Keratinocyte (primary cell): ENCODE data around the gene NGLY1. TPM values are rescaled to one million over a fixed set of nuclear protein-coding genes. Genes with fewer than 3 reads are reported as not detected.

Experiments
- DNase-seq: peaks from one replicate; pipeline ENCODE4 v3.0.0-alpha.2; 2011; ENCODE audit warnings: low read depth, missing footprints, low spot score
- FAIRE-seq: peaks from 2 replicates; lab custom pipeline; 2011; peaks lifted over from hg19 to GRCh38; lab: Jason Lieb, UNC
- H2AFZ ChIP-seq: 2 replicates; pipeline ENCODE4 v1.6.0; 2012; ENCODE audit warnings: low read length, control low read depth, inconsistent platforms; ENCODE audit not compliant: control insufficient read depth
- H3K27ac ChIP-seq: 2 replicates; pipeline ENCODE4 v1.5.1; 2011; ENCODE audit warnings: low read length; ENCODE audit not compliant: control insufficient read depth, insufficient read depth
- H3K27me3 ChIP-seq: 3 replicates; pipeline ENCODE4 v1.6.0; 2011; ENCODE audit warnings: low read length; ENCODE audit not compliant: control insufficient read depth, insufficient read depth; ENCODE audit errors: extremely low read depth
- H3K36me3 ChIP-seq, 2 experiments: 2 replicates in 1 of 2; 3 replicates in 1 of 2; pipeline ENCODE4 v1.5.1; 2011; ENCODE audit warnings: low read length in 2 of 2, mild to moderate bottlenecking in 1 of 2; ENCODE audit not compliant: control insufficient read depth in 2 of 2, insufficient read depth in 2 of 2; ENCODE audit errors: extremely low read depth in 1 of 2
- H3K4me1 ChIP-seq: 3 replicates; pipeline ENCODE4 v1.5.1; 2011; ENCODE audit warnings: low read length; ENCODE audit not compliant: control insufficient read depth, insufficient read depth; ENCODE audit errors: extremely low read depth
- H3K4me2 ChIP-seq: 3 replicates; pipeline ENCODE4 v1.6.0; 2011; ENCODE audit warnings: low read depth, low read length; ENCODE audit not compliant: control insufficient read depth, insufficient read depth; ENCODE audit errors: extremely low read depth
- H3K4me3 ChIP-seq, 3 experiments: fragments of 200-600 bp in 1 of 3; sonication (generic) in 1 of 3; 2 replicates in 2 of 3; 3 replicates in 1 of 3; pipeline ENCODE4 v1.5.1; 2011 to 2016; ENCODE audit warnings: low read length in 3 of 3, mild to moderate bottlenecking in 3 of 3, control low read depth in 2 of 3, inconsistent platforms in 1 of 3, low read depth in 1 of 3, mixed read lengths in 1 of 3, mixed run types in 1 of 3, moderate library complexity in 1 of 3; ENCODE audit not compliant: control insufficient read depth in 2 of 3, insufficient read depth in 2 of 3; ENCODE audit errors: extremely low read depth in 1 of 3
- H3K79me2 ChIP-seq: 2 replicates; pipeline ENCODE4 v1.6.0; 2012; ENCODE audit warnings: low read length; ENCODE audit not compliant: control insufficient read depth, insufficient read depth
- H3K9ac ChIP-seq: 3 replicates; pipeline ENCODE4 v1.6.0; 2011; ENCODE audit warnings: low read length; ENCODE audit not compliant: control insufficient read depth, insufficient read depth; ENCODE audit errors: extremely low read depth
- H3K9me1 ChIP-seq: 3 replicates; pipeline ENCODE4 v1.6.0; 2011; ENCODE audit warnings: low read length; ENCODE audit not compliant: control insufficient read depth, insufficient read depth; ENCODE audit errors: extremely low read depth
- H3K9me3 ChIP-seq: 2 replicates; pipeline ENCODE4 v1.5.1; 2012; ENCODE audit warnings: low read depth, low read length; ENCODE audit not compliant: control insufficient read depth
- H4K20me1 ChIP-seq: 3 replicates; pipeline ENCODE4 v1.6.0; 2011; ENCODE audit warnings: low read length; ENCODE audit not compliant: control insufficient read depth, insufficient read depth; ENCODE audit errors: extremely low read depth
- EZH2 ChIP-seq: IDR thresholded peaks from one replicate; pipeline ENCODE4 v1.6.1; 2012; ENCODE audit warnings: inconsistent platforms, mild to moderate bottlenecking, low read length, moderate library complexity
- dilution Hi-C: fragments of 300-500 bp; cut with MboI; formaldehyde crosslinking; loops from one replicate; pipeline ENCODE4 v1.7.0; 2020; ENCODE audit warnings: low sequenced_read_pairs; ENCODE audit not compliant: extremely low pct_ligation_motif_present
- polyA plus RNA-seq, 5 experiments: library from polyadenylated mRNA; depleted of rRNA in 3 of 5; stranded (reverse) in 3 of 5; stranded (forward) in 1 of 5; unstranded in 1 of 5; fragments of >200 nt; gene quantifications; 1 replicate in 1 of 5; 2 replicates in 3 of 5; 3 replicates in 1 of 5; pipeline versions ENCODE4 v1.2.1 to v1.2.3, GENCODE V29; 2011 to 2012; ENCODE audit warnings: missing spikeins in 2 of 5, low read depth in 1 of 5, low replicate concordance in 1 of 5
- TF ChIP-seq, protein P1 (sequence below), 3 experiments: IDR thresholded peaks in 1 of 3; conservative IDR thresholded peaks in 1 of 3; optimal IDR thresholded peaks in 1 of 3; 2 replicates in 2 of 3; 3 replicates in 1 of 3; pipeline versions ENCODE3 to v1.5.1; 2011; ENCODE audit warnings: low read length in 3 of 3, mild to moderate bottlenecking in 3 of 3, moderate library complexity in 2 of 3, control low read depth in 1 of 3, inconsistent platforms in 1 of 3; ENCODE audit not compliant: insufficient read depth in 2 of 3; ENCODE audit errors: extremely low read depth in 1 of 3

Gene NGLY1
- polyA plus RNA-seq, 1 donor (not counting 4 experiments of a cell fraction or from before 2014, with no cell fraction given), result 19.5 TPM

DNA sequence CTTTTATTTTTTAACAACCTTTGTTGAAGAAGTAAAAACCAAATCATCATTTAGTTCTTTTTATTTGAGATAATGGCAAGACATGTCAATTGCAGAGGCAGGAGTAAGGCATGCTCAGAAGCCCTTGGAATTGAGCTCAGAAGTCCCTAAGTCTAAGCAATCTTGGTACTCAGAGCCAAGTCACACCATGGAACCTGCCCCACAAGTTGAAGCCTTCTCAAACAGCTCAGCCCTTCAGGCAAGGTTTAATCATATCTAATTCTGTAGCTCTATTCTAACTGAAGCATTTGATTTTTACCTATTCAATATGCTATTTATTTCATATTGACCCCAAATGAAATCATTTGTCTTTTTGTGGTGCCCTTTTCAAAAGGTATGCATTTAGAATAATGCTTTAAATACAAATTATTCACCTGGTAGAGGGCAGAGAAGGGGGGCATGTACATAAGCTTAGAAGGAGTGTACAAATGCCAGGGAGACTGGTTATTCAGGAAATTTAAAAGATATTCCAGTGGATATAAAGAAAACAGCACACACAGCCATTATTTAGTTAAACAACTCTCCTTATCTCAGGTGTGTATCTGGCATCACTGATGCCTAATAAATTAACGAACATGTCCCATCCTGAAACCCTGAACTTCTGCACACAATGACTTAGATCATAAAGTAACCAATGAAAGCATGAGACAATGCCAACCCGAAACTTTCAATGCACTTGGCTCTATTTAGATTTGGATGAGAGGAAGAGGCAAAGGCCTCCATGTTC, 92.3 kb downstream of the NGLY1 start:
- H2AFZ ChIP-seq, result no peak overlapping the region
- H3K9ac ChIP-seq, result no peak overlapping the region
- H3K36me3 ChIP-seq, result no peaks in the 10 kb centered on the region
- dilution Hi-C loops, result no loop called here
- H3K4me1 ChIP-seq, result peaks cover 3% of the 10 kb centered on the region
- no peaks in the 10 kb centered on the region for H3K79me2 ChIP-seq
- DNase-seq, result no peak
- no peak overlapping the region for H3K4me2 ChIP-seq
- FAIRE-seq, result no peak
- no peak overlapping the region for H3K27ac ChIP-seq
- H4K20me1 ChIP-seq, result no peaks in the 10 kb centered on the region
- no peak overlapping the region for H3K4me3 ChIP-seq
- TF ChIP-seq EZH2, result no peak
- TF ChIP-seq, protein P1, sequence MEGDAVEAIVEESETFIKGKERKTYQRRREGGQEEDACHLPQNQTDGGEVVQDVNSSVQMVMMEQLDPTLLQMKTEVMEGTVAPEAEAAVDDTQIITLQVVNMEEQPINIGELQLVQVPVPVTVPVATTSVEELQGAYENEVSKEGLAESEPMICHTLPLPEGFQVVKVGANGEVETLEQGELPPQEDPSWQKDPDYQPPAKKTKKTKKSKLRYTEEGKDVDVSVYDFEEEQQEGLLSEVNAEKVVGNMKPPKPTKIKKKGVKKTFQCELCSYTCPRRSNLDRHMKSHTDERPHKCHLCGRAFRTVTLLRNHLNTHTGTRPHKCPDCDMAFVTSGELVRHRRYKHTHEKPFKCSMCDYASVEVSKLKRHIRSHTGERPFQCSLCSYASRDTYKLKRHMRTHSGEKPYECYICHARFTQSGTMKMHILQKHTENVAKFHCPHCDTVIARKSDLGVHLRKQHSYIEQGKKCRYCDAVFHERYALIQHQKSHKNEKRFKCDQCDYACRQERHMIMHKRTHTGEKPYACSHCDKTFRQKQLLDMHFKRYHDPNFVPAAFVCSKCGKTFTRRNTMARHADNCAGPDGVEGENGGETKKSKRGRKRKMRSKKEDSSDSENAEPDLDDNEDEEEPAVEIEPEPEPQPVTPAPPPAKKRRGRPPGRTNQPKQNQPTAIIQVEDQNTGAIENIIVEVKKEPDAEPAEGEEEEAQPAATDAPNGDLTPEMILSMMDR (optimal IDR thresholded peaks at IDR 0.05 in 1 of 3, IDR thresholded peaks at IDR 0.05 in 1 of 3, conservative IDR thresholded peaks at IDR 0.05 in 1 of 3; ENCODE audit: extremely low read depth in 1 of 3, insufficient read depth in 2 of 3, low read length in 3 of 3), result no peak
- H3K9me1 ChIP-seq, result no peaks in the 10 kb centered on the region
- no peaks in the 10 kb centered on the region for H3K27me3 ChIP-seq
- no peaks in the 10 kb centered on the region for H3K9me3 ChIP-seq

GRCh38 chr3:25689226-25689625, 94.0 kb downstream of the NGLY1 start:
- Histone ChIP-seq H2AFZ (no peak overlapping the region), H3K27me3 (no peaks in the 10 kb centered on the region), H3K4me3 (no peak overlapping the region), H3K27ac (no peak overlapping the region), H3K9me1 (no peaks in the 10 kb centered on the region), H3K36me3 (no peaks in the 10 kb centered on the region), H3K9ac (no peak overlapping the region), H3K79me2 (no peaks in the 10 kb centered on the region), H3K4me2 (no peak overlapping the region), H4K20me1 (no peaks in the 10 kb centered on the region), H3K4me1 (peaks cover 3% of the 10 kb centered on the region), H3K9me3 (no peaks in the 10 kb centered on the region)
- no peak for TF ChIP-seq EZH2
- TF ChIP-seq, protein P1 (optimal IDR thresholded peaks at IDR 0.05 in 1 of 3, IDR thresholded peaks at IDR 0.05 in 1 of 3, conservative IDR thresholded peaks at IDR 0.05 in 1 of 3; ENCODE audit: extremely low read depth in 1 of 3, insufficient read depth in 2 of 3, low read length in 3 of 3), result no peak
- FAIRE-seq (no peak), DNase-seq (no peak)
- dilution Hi-C loops, result no loop called here
